HepG2 (cell line): ENCODE measurements around the gene KCNK10. TPM values are rescaled to one million over a fixed set of nuclear protein-coding genes. Genes with fewer than 3 reads are reported as not detected.

ENCODE experiments used
- ATAC-seq: fragments of 200-7000 bp; cut with Tn5 transposase; 3 replicates; pipeline ENCODE4 v1.9.1; 2020; ENCODE audit warnings: mild to moderate bottlenecking, moderate library complexity
- BruUV-seq: library from RNA; stranded (reverse); fragments of 400-500 nt; replicated peaks from 2 replicates; lab custom pipeline; 2021; lab: Mats Ljungman, UMichigan
- CTCF ChIA-PET: fragments of 300-600 bp; formaldehyde crosslinking; extraction: SDS; loops from one replicate; lab custom pipeline; 2021; ENCODE audit warnings: low total read pairs, inconsistent platforms, low intra/inter-chr PET ratio; lab: Yijun Ruan, JAX
- POLR2A ChIA-PET: fragments of 350-600 bp; sonication (Branson Sonifier 250); formaldehyde crosslinking; loops from one replicate; lab custom pipeline; 2020; ENCODE audit warnings: antibody characterized with exemption, inconsistent platforms; lab: Yijun Ruan, JAX
- DNase-seq: peaks from one replicate; pipeline ENCODE4 v3.0.0-alpha.2; 2015; ENCODE audit warnings: low spot score
- FAIRE-seq: peaks from 3 replicates; lab custom pipeline; 2011; peaks lifted over from hg19 to GRCh38; lab: Jason Lieb, UNC
- H2AFZ ChIP-seq: one replicate; pipeline ENCODE4 v1.6.1; 2011; ENCODE audit warnings: low read length, inconsistent platforms
- H3K27ac ChIP-seq: fragments of 300-600 bp; 3 replicates; pipeline ENCODE4 v1.8.0; 2011; ENCODE audit warnings: mixed run types, mild to moderate bottlenecking, mixed read lengths, low read length, inconsistent platforms; ENCODE audit not compliant: insufficient read depth; ENCODE audit errors: extremely low read length
- H3K27me3 ChIP-seq, 2 experiments: fragments of 200-600 bp in 1 of 2; 2 replicates in 1 of 2; 3 replicates in 1 of 2; pipeline versions ENCODE4 v1.6.0 to v1.8.0; 2011; ENCODE audit warnings: low read length in 2 of 2, mild to moderate bottlenecking in 2 of 2, moderate library complexity in 2 of 2, inconsistent platforms in 1 of 2; ENCODE audit not compliant: insufficient read depth in 2 of 2, control insufficient read depth in 1 of 2
- H3K36me3 ChIP-seq, 2 experiments: fragments of 200-600 bp in 1 of 2; replicated peaks in 1 of 2; 2 replicates in 1 of 2; 3 replicates in 1 of 2; pipeline versions ENCODE4 v1.5.1 to v1.8.0; 2011; ENCODE audit warnings: low read length in 2 of 2, inconsistent platforms in 1 of 2; ENCODE audit not compliant: insufficient read depth in 2 of 2, control insufficient read depth in 1 of 2
- H3K4me1 ChIP-seq: 2 replicates; pipeline ENCODE4 v1.5.1; 2012; ENCODE audit warnings: low read length, inconsistent platforms; ENCODE audit not compliant: insufficient read depth
- H3K4me2 ChIP-seq: 2 replicates; pipeline ENCODE4 v1.6.0; 2011; ENCODE audit warnings: low read depth, low read length, inconsistent platforms
- H3K4me3 ChIP-seq, 3 experiments: fragments of 200-600 bp in 1 of 3; sonication (generic), shearing (Covaris generic) in 1 of 3; replicated peaks in 1 of 3; 2 replicates each; pipeline ENCODE4 v1.5.1; 2011 to 2016; ENCODE audit warnings: low read length in 3 of 3, inconsistent platforms in 2 of 3, low read depth in 2 of 3, mild to moderate bottlenecking in 2 of 3, control low read depth in 1 of 3, mixed read lengths in 1 of 3; ENCODE audit not compliant: insufficient read depth in 1 of 3
- H3K79me2 ChIP-seq: one replicate; pipeline ENCODE4 v1.6.1; 2011; ENCODE audit warnings: low read length, inconsistent platforms; ENCODE audit not compliant: insufficient read depth
- H3K9ac ChIP-seq: 2 replicates; pipeline ENCODE4 v1.6.0; 2011; ENCODE audit warnings: mild to moderate bottlenecking, low read depth, low read length, inconsistent platforms; ENCODE audit not compliant: insufficient read depth
- H3K9me3 ChIP-seq: 2 replicates; pipeline ENCODE4 v1.5.1; 2012; ENCODE audit warnings: mild to moderate bottlenecking, low read length
- H4K20me1 ChIP-seq: 2 replicates; pipeline ENCODE4 v1.6.0; 2011; ENCODE audit warnings: inconsistent platforms, mild to moderate bottlenecking, low read length, moderate library complexity; ENCODE audit not compliant: insufficient read depth
- CCAR2 ChIP-seq: fragments of 200-400 bp; formaldehyde crosslinking; optimal IDR thresholded peaks from 2 replicates; pipeline ENCODE3; 2018; ENCODE audit warnings: low read depth, mild to moderate bottlenecking, low read length, moderate library complexity
- CENPT ChIP-seq: sonication (generic); formaldehyde crosslinking; IDR thresholded peaks from 2 replicates; pipeline ENCODE4 v1.8.0; 2022; ENCODE audit warnings: low read depth, mild to moderate bottlenecking, moderate library complexity, missing genetic modification reagents
- EP300 ChIP-seq, 3 experiments: sonication (generic) in 1 of 3; formaldehyde crosslinking in 1 of 3; IDR thresholded peaks; 2 replicates each; pipeline versions ENCODE4 v1.5.1 to v1.6.1; 2011 to 2020; ENCODE audit warnings: low read depth in 2 of 3, low read length in 2 of 3, borderline replicate concordance in 1 of 3, improper control_type of control experiment in 1 of 3, mild to moderate bottlenecking in 1 of 3, missing genetic modification reagents in 1 of 3, moderate library complexity in 1 of 3
- FOXK1 ChIP-seq: sonication (generic); formaldehyde crosslinking; IDR thresholded peaks from 2 replicates; pipeline ENCODE4 v1.4.0; 2020; ENCODE audit warnings: low read depth, missing genetic modification reagents, borderline replicate concordance
- POLR2AphosphoS5 ChIP-seq: IDR thresholded peaks from 2 replicates; pipeline ENCODE4 v1.6.1; 2012; ENCODE audit warnings: low read depth, low read length
- RORA ChIP-seq: sonication (generic); formaldehyde crosslinking; IDR thresholded peaks from 2 replicates; pipeline ENCODE4 v1.5.0; 2020; ENCODE audit warnings: mild to moderate bottlenecking, missing genetic modification reagents, moderate library complexity
- THAP11 ChIP-seq: IDR thresholded peaks from 2 replicates; pipeline ENCODE4 v1.6.1; 2016; ENCODE audit warnings: missing biosample characterization, missing genetic modification reagents
- YEATS4 ChIP-seq: sonication (generic); formaldehyde crosslinking; IDR thresholded peaks from 2 replicates; pipeline ENCODE4 v1.4.0; 2020; ENCODE audit warnings: missing genetic modification reagents, borderline replicate concordance
- ZMAT3 ChIP-seq: sonication (generic); formaldehyde crosslinking; conservative IDR thresholded peaks from 2 replicates; pipeline ENCODE4 v1.7.0; 2021; ENCODE audit warnings: missing genetic modification reagents
- WGBS: methylation state at CpG from one replicate; pipeline ENCODE4 v1.1.6; 2017; ENCODE audit warnings: low lambda C conversion rate; 5-methylcytosine and 5-hydroxymethylcytosine counted together
- in situ Hi-C: cut with HindIII; loops from 2 replicates; pipeline ENCODE4 v1.10.0; 2017; ENCODE audit warnings: low pct_unique_long_range_greater_than_20kb; ENCODE audit not compliant: extremely low pct_ligation_motif_present
- intact Hi-C: fragments of 100-400 bp; cut with micrococcal nuclease; formaldehyde crosslinking; loops from one replicate; pipeline ENCODE4 v1.10.0; 2022; ENCODE audit not compliant: unreplicated experiment
- polyA plus RNA-seq, 8 experiments: library from polyadenylated mRNA; depleted of rRNA in 3 of 8; stranded (reverse) in 7 of 8; unstranded in 1 of 8; fragments of >200 nt; fragmentation: Illumina TruSeq in 4 of 8; extraction: Trizol in 4 of 8; gene quantifications; 2 replicates each; pipeline versions ENCODE4 v1.2.1 to v1.2.3, GENCODE V29; 2011 to 2016; ENCODE audit warnings: low read depth in 4 of 8, missing spikeins in 1 of 8, mixed read lengths in 1 of 8; ENCODE audit not compliant: insufficient read depth in 1 of 8
- total RNA-seq, 5 experiments: library from RNA; depleted of rRNA; stranded (reverse); fragments of >200 nt; fragmentation: Illumina TruSeq; extraction: Trizol; gene quantifications; 2 replicates each; pipeline ENCODE4 v1.2.3, GENCODE V29; 2016; ENCODE audit warnings: low read depth in 1 of 5
- TF ChIP-seq, protein P1 (sequence below): sonication (generic); formaldehyde crosslinking; IDR thresholded peaks from 2 replicates; pipeline ENCODE4 v1.9.0; 2022; ENCODE audit warnings: missing genetic modification reagents, mild to moderate bottlenecking, borderline replicate concordance
- TF ChIP-seq, protein P2 (sequence below): fragments of 450-650 bp; IDR thresholded peaks from 2 replicates; pipeline ENCODE4 v1.6.1; 2016
- TF ChIP-seq, protein P3 (sequence below): sonication (generic); formaldehyde crosslinking; IDR thresholded peaks from 2 replicates; pipeline ENCODE4 v1.9.0; 2021; ENCODE audit warnings: missing genetic modification reagents, mild to moderate bottlenecking, borderline replicate concordance
- TF ChIP-seq, protein P4 (sequence below): sonication (generic); formaldehyde crosslinking; IDR thresholded peaks from 2 replicates; pipeline ENCODE4 v1.4.0; 2020; ENCODE audit warnings: missing genetic modification reagents, mild to moderate bottlenecking, borderline replicate concordance

The KCNK10 gene
- total and polyA plus RNA-seq, 2 of the 13 experiments (the other 11 are each of a cell fraction or from before 2014, with no cell fraction given): not detected

DNA sequence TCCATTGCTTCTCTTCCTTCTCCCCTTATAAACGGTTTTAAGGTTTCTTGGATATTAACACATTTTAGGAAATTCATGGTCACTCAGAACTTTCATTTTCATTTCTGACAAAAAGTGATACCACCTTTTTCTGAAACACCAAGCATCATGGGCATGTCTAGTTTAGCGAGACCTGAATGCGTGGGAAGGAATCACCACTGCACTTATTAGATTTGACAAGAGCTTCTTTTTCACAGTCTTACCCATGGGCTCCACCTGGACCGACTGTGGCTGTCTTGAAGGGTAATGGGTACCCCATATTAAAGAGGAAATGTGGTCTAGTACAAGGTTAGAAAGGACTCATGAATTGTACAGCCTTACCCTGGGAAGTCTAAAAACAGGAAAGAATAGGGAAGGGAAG lies 95.4 kb downstream of the KCNK10 start:
- intact Hi-C loops: no loop called here
- DNase-seq (no peak), FAIRE-seq (no peak), ATAC-seq (no peak)
- BruUV-seq: no TSS peak
- no peak overlapping the region for H3K27ac ChIP-seq
- peaks cover 16% of the 10 kb centered on the region for H3K9me3 ChIP-seq
- H3K4me2 ChIP-seq: no peak overlapping the region
- no peaks in the 10 kb centered on the region for H4K20me1 ChIP-seq
- H3K4me1 ChIP-seq: no peaks in the 10 kb centered on the region
- no peak overlapping the region for H3K4me3 ChIP-seq
- TF ChIP-seq FOXK1 (CRISPR knock-in tag) (no peak), EP300 (IDR thresholded peaks at IDR 0.05; ENCODE audit: low read depth in 2 of 2, low read length in 2 of 2) (no peak), EP300 (CRISPR knock-in tag; IDR thresholded peaks at IDR 0.05; ENCODE audit: borderline replicate concordance) (no peak), ZMAT3 (CRISPR knock-in tag) (no peak), CENPT (CRISPR knock-in tag) (no peak), POLR2AphosphoS5 (no peak), THAP11 (CRISPR knock-in tag) (no peak), RORA (CRISPR knock-in tag) (no peak), CCAR2 (no peak), YEATS4 (CRISPR knock-in tag) (no peak)
- TF ChIP-seq, protein P1, sequence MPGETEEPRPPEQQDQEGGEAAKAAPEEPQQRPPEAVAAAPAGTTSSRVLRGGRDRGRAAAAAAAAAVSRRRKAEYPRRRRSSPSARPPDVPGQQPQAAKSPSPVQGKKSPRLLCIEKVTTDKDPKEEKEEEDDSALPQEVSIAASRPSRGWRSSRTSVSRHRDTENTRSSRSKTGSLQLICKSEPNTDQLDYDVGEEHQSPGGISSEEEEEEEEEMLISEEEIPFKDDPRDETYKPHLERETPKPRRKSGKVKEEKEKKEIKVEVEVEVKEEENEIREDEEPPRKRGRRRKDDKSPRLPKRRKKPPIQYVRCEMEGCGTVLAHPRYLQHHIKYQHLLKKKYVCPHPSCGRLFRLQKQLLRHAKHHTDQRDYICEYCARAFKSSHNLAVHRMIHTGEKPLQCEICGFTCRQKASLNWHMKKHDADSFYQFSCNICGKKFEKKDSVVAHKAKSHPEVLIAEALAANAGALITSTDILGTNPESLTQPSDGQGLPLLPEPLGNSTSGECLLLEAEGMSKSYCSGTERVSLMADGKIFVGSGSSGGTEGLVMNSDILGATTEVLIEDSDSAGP (CRISPR knock-in tag): no peak
- TF ChIP-seq, protein P2, sequence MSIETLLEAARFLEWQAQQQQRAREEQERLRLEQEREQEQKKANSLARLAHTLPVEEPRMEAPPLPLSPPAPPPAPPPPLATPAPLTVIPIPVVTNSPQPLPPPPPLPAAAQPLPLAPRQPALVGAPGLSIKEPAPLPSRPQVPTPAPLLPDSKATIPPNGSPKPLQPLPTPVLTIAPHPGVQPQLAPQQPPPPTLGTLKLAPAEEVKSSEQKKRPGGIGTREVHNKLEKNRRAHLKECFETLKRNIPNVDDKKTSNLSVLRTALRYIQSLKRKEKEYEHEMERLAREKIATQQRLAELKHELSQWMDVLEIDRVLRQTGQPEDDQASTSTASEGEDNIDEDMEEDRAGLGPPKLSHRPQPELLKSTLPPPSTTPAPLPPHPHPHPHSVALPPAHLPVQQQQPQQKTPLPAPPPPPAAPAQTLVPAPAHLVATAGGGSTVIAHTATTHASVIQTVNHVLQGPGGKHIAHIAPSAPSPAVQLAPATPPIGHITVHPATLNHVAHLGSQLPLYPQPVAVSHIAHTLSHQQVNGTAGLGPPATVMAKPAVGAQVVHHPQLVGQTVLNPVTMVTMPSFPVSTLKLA: no peak
- TF ChIP-seq, protein P3, sequence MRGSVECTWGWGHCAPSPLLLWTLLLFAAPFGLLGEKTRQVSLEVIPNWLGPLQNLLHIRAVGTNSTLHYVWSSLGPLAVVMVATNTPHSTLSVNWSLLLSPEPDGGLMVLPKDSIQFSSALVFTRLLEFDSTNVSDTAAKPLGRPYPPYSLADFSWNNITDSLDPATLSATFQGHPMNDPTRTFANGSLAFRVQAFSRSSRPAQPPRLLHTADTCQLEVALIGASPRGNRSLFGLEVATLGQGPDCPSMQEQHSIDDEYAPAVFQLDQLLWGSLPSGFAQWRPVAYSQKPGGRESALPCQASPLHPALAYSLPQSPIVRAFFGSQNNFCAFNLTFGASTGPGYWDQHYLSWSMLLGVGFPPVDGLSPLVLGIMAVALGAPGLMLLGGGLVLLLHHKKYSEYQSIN (CRISPR knock-in tag): no peak
- TF ChIP-seq, protein P4, sequence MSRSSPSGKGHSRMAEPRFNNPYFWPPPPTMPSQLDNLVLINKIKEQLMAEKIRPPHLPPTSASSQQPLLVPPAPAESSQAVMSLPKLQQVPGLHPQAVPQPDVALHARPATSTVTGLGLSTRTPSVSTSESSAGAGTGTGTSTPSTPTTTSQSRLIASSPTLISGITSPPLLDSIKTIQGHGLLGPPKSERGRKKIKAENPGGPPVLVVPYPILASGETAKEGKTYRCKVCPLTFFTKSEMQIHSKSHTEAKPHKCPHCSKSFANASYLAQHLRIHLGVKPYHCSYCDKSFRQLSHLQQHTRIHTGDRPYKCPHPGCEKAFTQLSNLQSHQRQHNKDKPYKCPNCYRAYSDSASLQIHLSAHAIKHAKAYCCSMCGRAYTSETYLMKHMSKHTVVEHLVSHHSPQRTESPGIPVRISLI: no peak
- H2AFZ ChIP-seq: no peak overlapping the region
- H3K9ac ChIP-seq: no peak overlapping the region
- no peaks in the 10 kb centered on the region for H3K36me3 ChIP-seq
- H3K27me3 ChIP-seq: peaks cover 0 to 7% of the 10 kb centered on the region in 2 experiments; a peak in 2 of 5 replicates
- POLR2A ChIA-PET: no interaction called here
- WGBS: 0% methylated on average over 4 of the region's 4 CpGs
- in situ Hi-C loops: no loop called here
- CTCF ChIA-PET: no interaction called here
- H3K79me2 ChIP-seq: no peaks in the 10 kb centered on the region
